GM10266 (cell line): ENCODE data around the gene ELK4.

Experiments
- DNase-seq: peaks from one replicate; pipeline ENCODE4 v3.0.0; 2012; ENCODE audit errors: extremely low spot score
- TF ChIP-seq, protein P1 (sequence below): IDR thresholded peaks from 2 replicates; pipeline ENCODE4 v1.5.1; 2012; ENCODE audit warnings: mild to moderate bottlenecking, low read depth; ENCODE audit not compliant: control insufficient read depth, insufficient read depth; ENCODE audit errors: missing control alignments

The ELK4 gene

DNA sequence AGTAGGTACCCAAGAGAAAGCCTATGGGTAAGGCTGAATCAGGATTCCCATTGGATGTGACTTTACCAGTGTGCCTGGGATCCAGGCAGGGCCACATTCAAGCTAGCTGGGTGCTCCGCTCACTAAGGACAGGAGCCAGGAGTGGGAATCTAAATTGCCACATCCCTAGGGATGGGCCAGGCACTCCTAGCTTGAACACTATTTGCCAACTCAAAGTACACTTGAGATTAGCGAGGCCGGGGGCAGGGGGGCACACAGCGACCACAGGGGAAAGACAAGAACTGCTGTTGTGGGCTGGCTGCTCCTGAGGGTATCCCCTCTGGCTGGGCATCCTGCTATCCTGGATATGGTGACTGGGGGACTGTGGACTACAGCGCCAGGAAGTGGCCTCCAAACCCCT, 44.2 kb upstream of the ELK4 start:
- DNase-seq = no peak
- TF ChIP-seq, protein P1, sequence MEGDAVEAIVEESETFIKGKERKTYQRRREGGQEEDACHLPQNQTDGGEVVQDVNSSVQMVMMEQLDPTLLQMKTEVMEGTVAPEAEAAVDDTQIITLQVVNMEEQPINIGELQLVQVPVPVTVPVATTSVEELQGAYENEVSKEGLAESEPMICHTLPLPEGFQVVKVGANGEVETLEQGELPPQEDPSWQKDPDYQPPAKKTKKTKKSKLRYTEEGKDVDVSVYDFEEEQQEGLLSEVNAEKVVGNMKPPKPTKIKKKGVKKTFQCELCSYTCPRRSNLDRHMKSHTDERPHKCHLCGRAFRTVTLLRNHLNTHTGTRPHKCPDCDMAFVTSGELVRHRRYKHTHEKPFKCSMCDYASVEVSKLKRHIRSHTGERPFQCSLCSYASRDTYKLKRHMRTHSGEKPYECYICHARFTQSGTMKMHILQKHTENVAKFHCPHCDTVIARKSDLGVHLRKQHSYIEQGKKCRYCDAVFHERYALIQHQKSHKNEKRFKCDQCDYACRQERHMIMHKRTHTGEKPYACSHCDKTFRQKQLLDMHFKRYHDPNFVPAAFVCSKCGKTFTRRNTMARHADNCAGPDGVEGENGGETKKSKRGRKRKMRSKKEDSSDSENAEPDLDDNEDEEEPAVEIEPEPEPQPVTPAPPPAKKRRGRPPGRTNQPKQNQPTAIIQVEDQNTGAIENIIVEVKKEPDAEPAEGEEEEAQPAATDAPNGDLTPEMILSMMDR = no peak

DNA sequence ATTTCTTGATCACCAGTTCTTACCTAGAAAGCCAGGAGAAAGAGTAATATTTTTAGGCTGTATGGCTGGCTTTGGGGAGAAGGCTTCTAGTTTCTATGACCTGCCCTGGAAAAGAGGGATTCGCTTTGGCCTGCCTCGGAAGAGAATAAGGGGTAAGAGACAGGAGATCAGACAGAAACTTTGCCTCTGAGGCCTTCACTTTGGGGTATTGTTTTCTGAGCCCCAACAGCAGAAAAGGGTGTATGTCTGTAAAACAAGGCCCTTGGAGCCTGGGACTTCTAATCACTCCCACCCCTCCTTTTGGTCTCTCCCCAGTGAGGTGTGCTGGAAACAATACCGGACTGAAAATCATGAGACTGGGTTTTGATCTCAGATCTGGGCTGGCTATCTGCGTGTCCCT, 43.4 kb upstream of the ELK4 start:
- no peak for DNase-seq
- TF ChIP-seq, protein P1 = no peak

DNA sequence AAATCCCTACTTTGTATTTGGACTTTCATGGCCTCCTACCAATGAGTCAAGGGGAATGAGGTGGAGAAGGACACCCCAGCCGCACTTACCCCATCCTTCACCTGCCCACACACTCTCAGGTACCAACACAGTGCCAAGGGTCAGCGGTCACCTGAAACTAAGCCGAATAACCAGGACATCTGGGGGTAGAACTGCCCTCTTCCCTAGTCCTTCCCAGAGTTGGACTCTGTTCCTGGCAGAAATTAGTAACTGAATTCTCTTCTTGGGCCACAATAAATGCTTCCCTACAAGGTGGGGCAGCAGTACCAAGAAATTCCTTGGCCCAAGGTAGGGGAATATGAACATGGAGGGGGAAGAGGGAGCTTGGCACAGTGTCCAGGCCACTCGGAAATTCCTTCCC, 41.2 kb upstream of the ELK4 start:
- TF ChIP-seq, protein P1 = no peak
- DNase-seq = no peak

DNA sequence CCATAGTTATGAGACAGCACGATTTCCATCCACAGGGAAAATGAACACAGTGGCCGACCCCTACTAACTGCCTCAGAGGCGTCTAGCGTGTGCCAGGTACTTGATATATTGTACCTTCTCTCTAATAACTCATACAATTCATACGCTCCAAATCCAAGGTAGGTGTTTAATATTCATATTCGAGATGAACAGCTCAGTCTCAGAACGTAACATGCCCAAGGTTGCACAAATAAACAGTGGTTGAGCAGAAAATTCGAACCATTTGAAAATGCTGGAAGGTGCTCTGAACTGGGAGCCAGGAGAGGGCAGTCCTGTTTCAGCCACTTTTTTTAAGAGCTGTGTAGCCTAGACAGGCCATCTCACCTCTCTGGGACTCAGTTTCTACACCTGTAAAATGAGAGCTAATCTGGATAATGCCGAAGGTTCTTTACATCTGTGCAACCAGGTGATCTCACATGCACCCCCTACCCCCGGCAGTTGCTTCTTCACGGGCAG, 40.6 kb upstream of the ELK4 start:
- DNase-seq = no peak
- TF ChIP-seq, protein P1 = no peak

DNA sequence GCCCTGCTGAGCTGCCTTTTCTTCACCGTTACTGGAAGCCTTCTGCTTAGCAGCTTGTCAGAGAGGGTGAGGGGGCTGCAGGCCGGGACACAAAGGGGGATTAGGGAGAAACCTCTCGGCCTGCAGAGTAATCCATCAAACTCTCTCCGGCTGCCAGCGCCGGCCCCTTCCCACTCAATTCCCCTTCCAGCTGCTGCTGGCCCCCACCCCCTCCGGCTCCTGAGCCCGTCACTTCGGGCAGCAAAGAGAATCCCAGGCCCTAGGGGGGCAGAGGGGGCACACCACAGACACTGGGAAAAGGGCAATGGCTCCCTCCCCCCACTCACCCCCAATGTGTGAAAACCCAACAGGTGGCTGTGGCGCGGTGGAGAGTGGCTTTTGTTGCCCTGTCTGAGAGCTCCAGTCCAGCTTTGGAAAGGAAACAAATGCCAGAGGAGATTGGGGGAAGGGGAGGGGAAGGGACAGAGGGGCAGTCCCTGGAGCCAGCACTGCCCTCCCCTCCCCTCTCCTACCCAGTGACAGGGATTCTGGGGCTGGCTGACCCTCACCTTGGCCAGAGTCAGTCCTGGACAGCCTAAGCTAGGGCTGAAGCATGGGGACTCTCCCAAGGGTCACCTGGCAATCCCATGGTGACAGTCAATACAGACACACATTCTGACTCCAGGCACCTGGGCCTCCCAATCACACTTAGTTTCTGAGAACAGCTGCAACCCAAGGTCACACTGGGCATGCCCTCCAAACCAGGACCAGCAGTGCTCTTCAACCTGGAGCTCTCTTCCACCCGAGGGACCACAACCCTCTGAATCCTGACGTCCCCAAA, 39.0 kb upstream of the ELK4 start:
- TF ChIP-seq, protein P1 = no peak
- DNase-seq = peak; percentile 27

DNA sequence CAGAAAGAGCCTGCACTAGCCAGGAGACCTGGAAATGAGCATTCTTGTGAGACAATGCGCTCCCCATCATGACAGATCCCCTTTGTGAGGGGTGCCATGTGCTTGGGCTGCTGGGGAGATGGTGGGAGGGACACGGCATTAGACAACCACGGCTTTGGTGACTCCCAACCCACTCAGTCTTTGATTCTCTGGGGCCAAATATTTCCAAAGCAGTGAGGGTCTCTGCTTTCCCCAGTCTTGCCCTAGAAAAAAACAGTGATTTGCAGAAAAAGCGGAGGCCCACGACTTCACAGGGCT, 38.3 kb upstream of the ELK4 start:
- no peak for DNase-seq
- TF ChIP-seq, protein P1 = no peak

DNA sequence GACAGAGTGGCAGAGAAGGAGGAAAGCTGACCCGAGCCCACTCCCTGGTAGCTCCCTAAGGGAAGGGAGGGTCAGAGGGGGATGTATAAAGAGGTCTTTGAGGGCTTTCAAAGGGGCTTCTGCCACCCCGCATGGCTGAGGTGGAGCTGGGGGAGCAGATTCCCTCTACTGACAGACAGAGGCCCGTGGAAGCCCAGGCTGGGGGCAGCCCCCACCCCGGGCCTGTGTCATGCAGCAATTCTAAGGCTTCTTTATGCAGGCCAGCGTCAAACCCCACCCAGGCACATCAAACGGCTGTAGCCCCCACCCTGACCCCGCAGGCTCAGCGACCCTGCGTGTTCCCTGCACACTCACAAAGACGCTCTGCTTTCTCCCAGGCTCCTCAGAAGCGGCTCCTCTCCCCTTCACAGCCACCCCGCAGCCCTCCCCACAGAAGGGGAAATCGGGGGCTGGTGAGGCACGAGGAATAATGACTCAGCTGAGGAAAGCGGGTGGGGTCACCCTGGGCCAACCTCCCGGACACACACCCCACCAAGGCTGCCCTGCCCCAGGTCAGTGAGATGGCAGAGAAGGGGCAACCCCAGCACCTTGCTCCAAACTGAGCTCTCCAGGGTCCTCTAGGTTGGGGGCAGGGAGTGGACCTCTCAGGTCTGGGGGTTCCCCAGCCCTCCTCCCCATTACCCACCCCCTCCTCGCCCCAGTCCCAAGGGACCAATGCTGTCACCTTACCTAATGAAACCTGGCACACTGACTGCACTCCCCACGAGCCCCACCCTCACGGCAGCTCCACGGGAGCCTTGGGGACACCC, 37.7 kb upstream of the ELK4 start:
- TF ChIP-seq, protein P1 = no peak
- DNase-seq = peak; percentile 71
